Transverse colon (tissue), 4 donors: Measurements from ENCODE around the gene FGFBP1. TPM values are rescaled to one million over a fixed set of nuclear protein-coding genes. Genes with fewer than 3 reads are reported as not detected.

ENCODE experiments used
- DNase-seq: peaks from one replicate; pipeline ENCODE4 v3.0.0-alpha.2; 2019
- H3K27ac ChIP-seq, 4 donors: fragments of 200-600 bp; sonication (generic); 2 replicates each; pipeline ENCODE4 v1.5.1; 2016 to 2018; ENCODE audit warnings: inconsistent platforms in 4 of 4
- H3K27me3 ChIP-seq: fragments of 200-600 bp; sonication (generic); 2 replicates; pipeline ENCODE4 v1.5.1; 2017; ENCODE audit warnings: inconsistent platforms
- H3K36me3 ChIP-seq, 4 donors: fragments of 200-600 bp; sonication (generic); 2 replicates each; pipeline ENCODE4 v1.5.1; 2017 to 2019; ENCODE audit warnings: inconsistent platforms in 4 of 4
- H3K4me1 ChIP-seq, 4 donors: fragments of 200-600 bp; sonication (generic); 2 replicates each; pipeline ENCODE4 v1.5.1; 2017 to 2020; ENCODE audit warnings: inconsistent platforms in 4 of 4
- H3K4me3 ChIP-seq, 4 donors: fragments of 200-600 bp; sonication (generic); 1 replicate in 1 of 4; 2 replicates in 3 of 4; pipeline versions ENCODE4 v1.5.1 to v1.6.1; 2017 to 2019; ENCODE audit warnings: inconsistent platforms in 4 of 4
- H3K9me3 ChIP-seq, 2 donors: fragments of 200-600 bp; sonication (generic); 2 replicates each; pipeline ENCODE4 v1.5.1; 2017 to 2019; ENCODE audit warnings: inconsistent platforms in 2 of 2
- CTCF ChIP-seq, 5 experiments: fragments of 200-600 bp in 3 of 5; fragments of 450-650 bp in 2 of 5; sonication (generic) in 3 of 5; IDR thresholded peaks; 1 replicate in 2 of 5; 2 replicates in 3 of 5; pipeline ENCODE4 v1.5.1; 2016 to 2017; ENCODE audit warnings: antibody characterized with exemption in 5 of 5, inconsistent platforms in 3 of 5, mild to moderate bottlenecking in 2 of 5, moderate library complexity in 1 of 5
- EP300 ChIP-seq: sonication (generic); formaldehyde crosslinking; IDR thresholded peaks from one replicate; pipeline ENCODE4 v1.6.1; 2017; ENCODE audit warnings: antibody characterized with exemption, low read depth
- POLR2A ChIP-seq: fragments of 450-650 bp; IDR thresholded peaks from one replicate; pipeline ENCODE4 v1.6.1; 2016; ENCODE audit warnings: antibody characterized with exemption, mild to moderate bottlenecking, moderate library complexity
- POLR2AphosphoS5 ChIP-seq, 3 donors: sonication (generic); formaldehyde crosslinking; IDR thresholded peaks; one replicate each; pipeline ENCODE4 v1.6.1; 2016; ENCODE audit warnings: antibody characterized with exemption in 3 of 3
- WGBS, 2 donors: methylation state at CpG; one replicate each; pipeline ENCODE4 v1.1.5; 2018; ENCODE audit warnings: low coverage in 1 of 2; 5-methylcytosine and 5-hydroxymethylcytosine counted together
- in situ Hi-C, 4 donors: fragments of 200-750 bp; cut with MboI; loops; one replicate each; pipeline versions ENCODE4 v1.15.0 to v1.15.1; 2017; ENCODE audit warnings: low sequenced_read_pairs in 3 of 4, low pct_ligation_motif_present in 1 of 4, low pct_unique_long_range_greater_than_20kb in 1 of 4
- intact Hi-C: fragments of 100-400 bp; cut with DNase I; formaldehyde crosslinking; loops from one replicate; pipeline ENCODE4 v1.15.1; 2023; ENCODE audit warnings: low total_unique reads
- total RNA-seq, 4 donors: library from RNA; depleted of rRNA; stranded (reverse); fragments of >200 nt; gene quantifications; one replicate each; pipeline ENCODE4 v1.1.0, GENCODE V29; 2016

Gene FGFBP1
- total RNA-seq, 4 donors from 2014 or later = 7.0 to 12.6 (median 10.1) TPM

- H3K36me3 ChIP-seq = no peaks in the 10 kb centered on the region
- 66 to 92% methylated on average over 2 of the region's 2 CpGs for WGBS, 2 donors
- intact Hi-C loops (no loop called here), in situ Hi-C loops (no loop called here)
- TF ChIP-seq CTCF (IDR thresholded peaks at IDR 0.05) (no peak), EP300 (no peak), POLR2A (no peak), POLR2AphosphoS5 (IDR thresholded peaks at IDR 0.05) (no peak)
- no peak overlapping the region for H3K4me3 ChIP-seq
- DNase-seq = no peak
- no peaks in the 10 kb centered on the region for H3K9me3 ChIP-seq
- no peak overlapping the region for H3K27ac ChIP-seq
- no peaks in the 10 kb centered on the region for H3K27me3 ChIP-seq
- peaks cover 0 to 11% (median 3%) of the 10 kb centered on the region in 4 donors for H3K4me1 ChIP-seq
Observed at GRCh38 chr4:15902746-15903145, 35.8 kb downstream of the FGFBP1 start.

GRCh38 chr4:15901998-15902397 lies 36.5 kb downstream of the FGFBP1 start:
- 60 to 70% methylated on average over 2 of the region's 2 CpGs for WGBS, 2 donors

GRCh38 chr4:15901007-15901406 lies 37.5 kb downstream of the FGFBP1 start:
- no peak overlapping the region for H3K27ac ChIP-seq
- H3K27me3 ChIP-seq = no peaks in the 10 kb centered on the region
- no peaks in the 10 kb centered on the region for H3K9me3 ChIP-seq
- no peaks in the 10 kb centered on the region for H3K36me3 ChIP-seq
- intact Hi-C loops (no loop called here), in situ Hi-C loops (no loop called here)
- no peak for DNase-seq
- H3K4me1 ChIP-seq = peaks cover 0 to 6% (median under 1%) of the 10 kb centered on the region in 4 donors
- H3K4me3 ChIP-seq = no peak overlapping the region
- no peak for TF ChIP-seq POLR2A
- no peak for TF ChIP-seq EP300
- TF ChIP-seq POLR2AphosphoS5 (IDR thresholded peaks at IDR 0.05) = no peak
- no peak for TF ChIP-seq CTCF (IDR thresholded peaks at IDR 0.05)
- WGBS, 2 donors = 71 to 92% methylated on average over 2 to 3 of the region's 3 CpGs

More at GRCh38 chr4:15901998-15902397, 36.5 kb downstream of the FGFBP1 start:
- Histone ChIP-seq H3K4me1 (peaks cover 0 to 11% (median 3%) of the 10 kb centered on the region in 4 donors), H3K27me3 (no peaks in the 10 kb centered on the region), H3K9me3 (no peaks in the 10 kb centered on the region), H3K27ac (no peak overlapping the region), H3K4me3 (no peak overlapping the region), H3K36me3 (no peaks in the 10 kb centered on the region)
- TF ChIP-seq POLR2AphosphoS5 (IDR thresholded peaks at IDR 0.05) (no peak), CTCF (IDR thresholded peaks at IDR 0.05) (no peak), POLR2A (no peak), EP300 (no peak)
- DNase-seq = no peak
- intact Hi-C loops (no loop called here), in situ Hi-C loops (no loop called here)

GRCh38 chr4:15899511-15899910 lies 39.0 kb downstream of the FGFBP1 start:
- DNase-seq = no peak
- no peaks in the 10 kb centered on the region for H3K9me3 ChIP-seq
- H3K4me3 ChIP-seq = no peak overlapping the region
- in situ Hi-C loops = no loop called here
- H3K27me3 ChIP-seq = no peaks in the 10 kb centered on the region
- intact Hi-C loops = no loop called here
- no peaks in the 10 kb centered on the region for H3K36me3 ChIP-seq
- 81 to 100% methylated on average over 1 of the region's 1 CpG for WGBS, 2 donors
- no peaks in the 10 kb centered on the region for H3K4me1 ChIP-seq
- no peak for TF ChIP-seq POLR2A
- no peak for TF ChIP-seq EP300
- no peak for TF ChIP-seq CTCF (IDR thresholded peaks at IDR 0.05)
- TF ChIP-seq POLR2AphosphoS5 (IDR thresholded peaks at IDR 0.05) = no peak
- no peak overlapping the region for H3K27ac ChIP-seq
